IMR-90 (cell line): ENCODE data around the gene SLC6A17. TPM values are rescaled to one million over a fixed set of nuclear protein-coding genes. Genes with fewer than 3 reads are reported as not detected.

ENCODE experiments used
- ATAC-seq: fragments of 200-7000 bp; cut with Tn5 transposase; 2 replicates; pipeline ENCODE4 v1.9.1; 2020; ENCODE audit warnings: low read depth, mild to moderate bottlenecking, moderate library complexity
- BruUV-seq: library from RNA; stranded (reverse); fragments of 400-500 nt; replicated peaks from 2 replicates; lab custom pipeline; 2021; lab: Mats Ljungman, UMichigan
- CTCF ChIA-PET: fragments of 300-600 bp; formaldehyde crosslinking; extraction: SDS; loops from one replicate; lab custom pipeline; 2021; ENCODE audit warnings: antibody characterized with exemption; lab: Yijun Ruan, JAX
- POLR2A ChIA-PET: fragments of 300-600 bp; sonication (Branson Sonifier 250); formaldehyde crosslinking; loops from one replicate; lab custom pipeline; 2022; ENCODE audit warnings: antibody characterized with exemption; ENCODE audit not compliant: unreplicated experiment; lab: Charles Lee
- DNase-seq: peaks from one replicate; pipeline ENCODE4 v3.0.0; 2013
- H2AFZ ChIP-seq: replicated peaks from 2 replicates; pipeline ENCODE3; 2013; ENCODE audit warnings: low read length, mild to moderate bottlenecking; ENCODE audit not compliant: poor library complexity
- H2AK5ac ChIP-seq: 2 replicates; pipeline ENCODE4 v1.6.1; 2013; ENCODE audit warnings: low read depth, low read length, inconsistent platforms
- H2AK9ac ChIP-seq: replicated peaks from 2 replicates; pipeline ENCODE3; 2013; ENCODE audit warnings: mild to moderate bottlenecking, low read depth, low read length, moderate library complexity; ENCODE audit not compliant: poor library complexity
- H2BK120ac ChIP-seq: 2 replicates; pipeline ENCODE4 v1.6.1; 2013; ENCODE audit warnings: low read depth, low read length, inconsistent platforms
- H2BK15ac ChIP-seq: 3 replicates; pipeline ENCODE4 v1.6.1; 2013; ENCODE audit warnings: low read depth, low read length, inconsistent platforms
- H2BK20ac ChIP-seq: 2 replicates; pipeline ENCODE4 v1.6.1; 2013; ENCODE audit warnings: low read depth, mild to moderate bottlenecking, inconsistent platforms, low read length, moderate library complexity
- H2BK5ac ChIP-seq: 2 replicates; pipeline ENCODE4 v1.6.1; 2013; ENCODE audit warnings: mild to moderate bottlenecking, low read depth, low read length, inconsistent platforms; ENCODE audit not compliant: poor library complexity, severe bottlenecking
- H3K14ac ChIP-seq: replicated peaks from 2 replicates; pipeline ENCODE4 v1.6.1; 2013; ENCODE audit warnings: low read depth, low read length, inconsistent platforms
- H3K18ac ChIP-seq: 2 replicates; pipeline ENCODE4 v1.6.1; 2013; ENCODE audit warnings: low read depth, low read length, control low read depth
- H3K23ac ChIP-seq: 2 replicates; pipeline ENCODE4 v1.6.1; 2013; ENCODE audit warnings: low read depth, low read length, inconsistent platforms
- H3K27ac ChIP-seq: 2 replicates; pipeline ENCODE4 v1.5.1; 2013; ENCODE audit warnings: mild to moderate bottlenecking, control low read depth, low read length; ENCODE audit not compliant: insufficient read depth
- H3K27me3 ChIP-seq: 2 replicates; pipeline ENCODE4 v1.6.1; 2013; ENCODE audit warnings: low read length; ENCODE audit not compliant: control insufficient read depth, insufficient read depth
- H3K36me3 ChIP-seq: 2 replicates; pipeline ENCODE4 v1.6.1; 2013; ENCODE audit warnings: low read length, mixed read lengths; ENCODE audit not compliant: control insufficient read depth, insufficient read depth
- H3K4ac ChIP-seq: 2 replicates; pipeline ENCODE4 v1.6.1; 2013; ENCODE audit warnings: low read depth, low read length, inconsistent platforms
- H3K4me1 ChIP-seq: 2 replicates; pipeline ENCODE4 v1.6.1; 2013; ENCODE audit warnings: low read length, mixed read lengths; ENCODE audit not compliant: control insufficient read depth, insufficient read depth
- H3K4me2 ChIP-seq: 2 replicates; pipeline ENCODE4 v1.6.1; 2013; ENCODE audit warnings: low read depth, mild to moderate bottlenecking, control low read depth, low read length, moderate library complexity
- H3K4me3 ChIP-seq: 2 replicates; pipeline ENCODE4 v1.5.1; 2013; ENCODE audit warnings: low read depth, mild to moderate bottlenecking, control low read depth, low read length, moderate library complexity; ENCODE audit not compliant: insufficient read depth
- H3K56ac ChIP-seq: 2 replicates; pipeline ENCODE4 v1.6.1; 2013; ENCODE audit warnings: low read length, inconsistent platforms; ENCODE audit not compliant: insufficient read depth; ENCODE audit errors: extremely low read depth
- H3K79me1 ChIP-seq, 2 experiments: 2 replicates each; pipeline ENCODE4 v1.6.1; 2013; ENCODE audit warnings: low read length in 2 of 2, inconsistent platforms in 1 of 2, low read depth in 1 of 2
- H3K9ac ChIP-seq: 2 replicates; pipeline ENCODE4 v1.6.1; 2013; ENCODE audit warnings: low read depth, low read length, control low read depth
- H3K9me1 ChIP-seq: 2 replicates; pipeline ENCODE4 v1.6.1; 2013; ENCODE audit warnings: low read length, inconsistent platforms; ENCODE audit not compliant: insufficient read depth
- H3K9me3 ChIP-seq: 2 replicates; pipeline ENCODE4 v1.6.1; 2013; ENCODE audit warnings: low read length; ENCODE audit not compliant: control insufficient read depth, insufficient read depth
- H4K20me1 ChIP-seq: 2 replicates; pipeline ENCODE4 v1.6.1; 2013; ENCODE audit warnings: low read length, inconsistent platforms; ENCODE audit not compliant: insufficient read depth
- H4K5ac ChIP-seq: 2 replicates; pipeline ENCODE4 v1.6.1; 2013; ENCODE audit warnings: mild to moderate bottlenecking, low read depth, low read length, control low read depth
- H4K8ac ChIP-seq, 2 experiments: 2 replicates each; pipeline ENCODE4 v1.6.1; 2013; ENCODE audit warnings: low read depth in 2 of 2, low read length in 2 of 2, control low read depth in 1 of 2, inconsistent platforms in 1 of 2
- H4K91ac ChIP-seq: 2 replicates; pipeline ENCODE4 v1.6.1; 2013; ENCODE audit warnings: low read depth, low read length, inconsistent platforms; ENCODE audit not compliant: insufficient read depth
- RFX5 ChIP-seq: IDR thresholded peaks from 2 replicates; pipeline ENCODE4 v1.8.0; 2012; ENCODE audit warnings: low read depth, mild to moderate bottlenecking, low read length, moderate library complexity
- WGBS, 2 experiments: methylation state at CpG; one replicate each; pipeline versions ENCODE4 v1.1.5 to v1.1.7; 2013; ENCODE audit warnings: missing lambda C conversion rate in 2 of 2; ENCODE audit not compliant: insufficient read length in 1 of 2; ENCODE audit errors: extremely low coverage in 2 of 2; 5-methylcytosine and 5-hydroxymethylcytosine counted together
- dilution Hi-C: fragments of 300-500 bp; cut with HindIII; formaldehyde crosslinking; loops from one replicate; pipeline ENCODE4 v1.14.3; 2018; ENCODE audit warnings: low sequenced_read_pairs; ENCODE audit not compliant: unreplicated experiment
- in situ Hi-C: fragments of 300-500 bp; cut with MboI; formaldehyde crosslinking; loops from 3 replicates; pipeline ENCODE4 v1.14.3; 2019; ENCODE audit warnings: low sequenced_read_pairs, inconsistent platforms, mixed read lengths
- intact Hi-C: fragments of 100-400 bp; cut with micrococcal nuclease; formaldehyde crosslinking; loops from 2 replicates; pipeline ENCODE4 v1.10.0; 2022
- polyA plus RNA-seq, 3 experiments: library from polyadenylated mRNA; depleted of rRNA; stranded (reverse); fragments of >200 nt; gene quantifications; 2 replicates each; pipeline ENCODE4 v1.2.3, GENCODE V29; 2012; ENCODE audit warnings: low replicate concordance in 1 of 3
- total RNA-seq: library from RNA; depleted of rRNA; stranded (reverse); fragments of >200 nt; gene quantifications from 2 replicates; pipeline ENCODE4 v1.2.3, GENCODE V29; 2012

Gene SLC6A17
- total and polyA plus RNA-seq, 2 of the 4 experiments (the other 2 are of a cell fraction), result 0.54 to 0.82 TPM

GRCh38 chr1:110221119-110221518 lies 70.8 kb downstream of the SLC6A17 start:
- Histone ChIP-seq H4K5ac (no peak overlapping the region), H3K18ac (no peak overlapping the region), H3K36me3 (no peaks in the 10 kb centered on the region), H2AK9ac (no peak overlapping the region), H3K56ac (no peak overlapping the region), H3K9me1 (no peaks in the 10 kb centered on the region), H3K14ac (no peak overlapping the region), H4K91ac (no peak overlapping the region), H2BK120ac (no peak overlapping the region), H3K4ac (no peak overlapping the region), H3K9ac (no peak overlapping the region), H2AK5ac (no peak overlapping the region), H3K4me1 (no peaks in the 10 kb centered on the region), H3K4me2 (no peak overlapping the region), H3K79me1 (no peaks in the 10 kb centered on the region), H2BK20ac (no peak overlapping the region), H3K4me3 (no peak overlapping the region), H2BK5ac (no peak overlapping the region), H4K20me1 (no peaks in the 10 kb centered on the region), H3K23ac (no peak overlapping the region), H3K27ac (no peak overlapping the region), H3K9me3 (no peaks in the 10 kb centered on the region), H2AFZ (no peak overlapping the region), H3K27me3 (peaks cover 12% of the 10 kb centered on the region), H4K8ac (no peak overlapping the region), H2BK15ac (no peak overlapping the region)
- POLR2A ChIA-PET, result no interaction called here
- TF ChIP-seq RFX5, result no peak
- dilution Hi-C loops (no loop called here), in situ Hi-C loops (no loop called here), intact Hi-C loops (no loop called here)
- no peak for DNase-seq
- no TSS peak for BruUV-seq
- no peak for ATAC-seq
- CTCF ChIA-PET, result no interaction called here
- no CpG with 5 or more reads among the region's 4 CpGs for WGBS, 2 experiments
